AG08395 (cell line): ENCODE data around the gene USP35.

Experiments used
- DNase-seq: peaks from one replicate; pipeline ENCODE4 v3.0.0; 2012; ENCODE audit warnings: mixed read lengths, low spot score

USP35 gene, protein sequence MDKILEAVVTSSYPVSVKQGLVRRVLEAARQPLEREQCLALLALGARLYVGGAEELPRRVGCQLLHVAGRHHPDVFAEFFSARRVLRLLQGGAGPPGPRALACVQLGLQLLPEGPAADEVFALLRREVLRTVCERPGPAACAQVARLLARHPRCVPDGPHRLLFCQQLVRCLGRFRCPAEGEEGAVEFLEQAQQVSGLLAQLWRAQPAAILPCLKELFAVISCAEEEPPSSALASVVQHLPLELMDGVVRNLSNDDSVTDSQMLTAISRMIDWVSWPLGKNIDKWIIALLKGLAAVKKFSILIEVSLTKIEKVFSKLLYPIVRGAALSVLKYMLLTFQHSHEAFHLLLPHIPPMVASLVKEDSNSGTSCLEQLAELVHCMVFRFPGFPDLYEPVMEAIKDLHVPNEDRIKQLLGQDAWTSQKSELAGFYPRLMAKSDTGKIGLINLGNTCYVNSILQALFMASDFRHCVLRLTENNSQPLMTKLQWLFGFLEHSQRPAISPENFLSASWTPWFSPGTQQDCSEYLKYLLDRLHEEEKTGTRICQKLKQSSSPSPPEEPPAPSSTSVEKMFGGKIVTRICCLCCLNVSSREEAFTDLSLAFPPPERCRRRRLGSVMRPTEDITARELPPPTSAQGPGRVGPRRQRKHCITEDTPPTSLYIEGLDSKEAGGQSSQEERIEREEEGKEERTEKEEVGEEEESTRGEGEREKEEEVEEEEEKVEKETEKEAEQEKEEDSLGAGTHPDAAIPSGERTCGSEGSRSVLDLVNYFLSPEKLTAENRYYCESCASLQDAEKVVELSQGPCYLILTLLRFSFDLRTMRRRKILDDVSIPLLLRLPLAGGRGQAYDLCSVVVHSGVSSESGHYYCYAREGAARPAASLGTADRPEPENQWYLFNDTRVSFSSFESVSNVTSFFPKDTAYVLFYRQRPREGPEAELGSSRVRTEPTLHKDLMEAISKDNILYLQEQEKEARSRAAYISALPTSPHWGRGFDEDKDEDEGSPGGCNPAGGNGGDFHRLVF

GRCh38 chr11:78188286-78189173 lies at the start of gene USP35, which contains the start of gene KCTD21:
TSS of gene USP35 (plus strand) at chr11:78188919. CDS start at chr11:78196246, 7,327 bp downstream.
TSS of gene KCTD21 (minus strand) at chr11:78188626. CDS start at chr11:78174554, 14,072 bp downstream.
- peak; percentile 98 for DNase-seq

DNA sequence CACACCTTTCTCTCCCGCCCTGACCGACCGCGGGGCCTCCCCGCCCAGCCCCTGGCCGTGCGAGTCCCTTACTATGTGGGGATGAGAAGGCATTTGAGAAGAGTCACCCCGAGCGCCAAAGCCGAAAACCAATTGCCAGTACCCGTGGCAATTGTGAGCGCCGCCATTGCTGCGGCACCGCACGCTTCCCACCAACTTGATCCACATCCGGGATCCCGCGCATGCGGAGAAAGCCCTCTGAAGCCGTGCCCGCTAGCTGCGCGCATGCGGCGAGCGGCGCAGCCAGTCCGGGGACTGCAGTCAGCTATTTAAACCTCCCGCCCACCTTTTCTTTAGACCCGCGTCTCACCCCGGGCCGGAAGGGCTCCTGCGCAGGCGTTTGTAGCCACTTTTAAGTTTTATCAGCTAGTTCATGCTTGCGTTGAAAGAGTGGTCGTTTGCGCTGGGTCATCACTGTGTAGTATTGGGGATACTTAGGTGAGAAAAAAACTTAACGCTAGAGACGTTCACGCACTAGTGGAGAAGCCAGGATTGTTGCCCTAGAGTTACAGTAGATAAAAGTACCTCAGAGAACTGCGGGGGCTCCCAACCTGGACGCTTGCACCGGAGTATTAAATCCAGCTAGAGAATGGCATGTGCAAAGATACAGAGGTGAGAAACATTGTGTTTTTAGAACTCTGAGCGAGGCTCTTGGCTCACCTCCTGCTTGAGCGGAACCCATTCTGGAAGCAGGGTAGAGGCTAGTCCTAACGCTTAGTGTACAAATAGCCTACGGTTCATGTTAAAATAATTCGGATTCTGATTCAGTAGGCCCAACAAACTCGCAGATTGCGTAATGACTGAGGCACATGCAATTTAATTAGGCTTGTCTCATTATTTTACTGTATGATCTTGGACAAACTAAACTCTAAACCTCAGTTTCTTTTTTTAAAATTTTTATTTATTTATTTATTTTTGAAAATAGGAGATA lies 49.0 kb upstream of the USP35 start, which contains the start of gene ALG8:
Gene ALG8 (minus strand): TSS at position 205 of the 970 bp plus-strand sequence. CDS start 38 bp downstream, at position 167.
- DNase-seq: peak; percentile 100

GRCh38 chr11:78140392-78141077 lies 48.2 kb upstream of the USP35 start:
- no peak for DNase-seq

DNA sequence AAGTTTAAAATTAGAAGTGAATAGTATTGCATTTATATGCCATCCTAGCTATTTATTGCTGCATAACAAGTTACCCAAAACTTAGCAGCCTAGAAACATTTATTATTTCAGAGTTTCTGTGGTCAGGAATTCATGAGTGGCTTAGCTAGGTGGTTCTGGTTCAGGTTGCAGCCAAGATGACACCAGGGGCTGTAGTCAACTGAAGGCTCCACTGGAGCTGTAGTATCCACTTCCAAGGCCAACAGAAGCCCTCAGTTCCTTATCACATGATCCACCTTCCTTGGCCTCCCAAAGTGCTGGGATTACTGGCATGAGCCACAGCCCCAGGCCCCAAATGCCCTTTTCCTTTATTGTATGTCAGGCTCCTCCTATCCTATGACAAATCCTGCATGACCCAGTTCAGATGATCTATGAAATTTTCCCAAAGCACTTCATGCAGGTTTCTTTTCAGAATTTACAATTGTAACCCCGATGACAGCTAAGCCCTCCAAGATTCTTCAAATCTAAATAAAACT lies 43.2 kb upstream of the USP35 start:
- no peak for DNase-seq

- DNase-seq: no peak
Measured at GRCh38 chr11:78147807-78148206, 40.9 kb upstream of the USP35 start.

DNA sequence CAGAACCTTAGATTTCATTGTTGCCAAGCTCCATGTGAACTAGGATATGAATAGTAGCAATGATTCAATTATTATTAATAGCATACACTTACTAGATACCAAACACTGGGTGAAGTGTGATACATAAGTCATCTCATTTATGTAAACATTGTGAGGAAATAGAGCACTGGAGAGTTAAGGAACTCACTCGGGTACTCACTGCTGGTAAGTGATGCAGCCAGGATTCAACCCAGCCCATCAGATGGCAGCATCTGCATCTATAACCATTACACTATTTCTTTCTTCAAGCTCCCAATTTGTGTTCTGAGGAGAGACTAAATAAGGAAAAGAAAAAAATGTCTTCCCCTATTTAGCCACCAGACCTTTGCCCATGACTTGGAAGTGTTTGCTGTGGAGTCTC lies 39.1 kb upstream of the USP35 start:
- peak; percentile 69 for DNase-seq

DNA sequence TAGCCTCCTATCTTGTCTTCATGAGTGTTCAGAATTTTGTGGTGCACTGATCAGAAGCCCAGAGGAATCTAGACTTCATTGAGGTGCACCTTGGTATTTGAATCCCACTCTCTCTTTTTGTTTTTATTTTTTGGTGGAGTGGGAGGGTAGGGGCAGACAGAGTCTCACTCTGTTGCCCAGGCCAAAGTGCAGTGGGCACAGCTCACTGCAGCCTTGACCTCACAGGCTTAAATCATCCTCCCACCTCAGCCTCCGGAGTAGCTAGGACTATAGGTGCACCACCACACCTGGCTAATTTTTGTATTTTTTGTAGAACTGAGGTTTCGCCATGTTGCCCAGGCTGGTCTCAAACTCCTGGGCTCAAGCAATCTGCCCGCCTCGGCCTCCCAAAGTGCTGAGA lies 38.4 kb upstream of the USP35 start:
- DNase-seq: no peak

DNA sequence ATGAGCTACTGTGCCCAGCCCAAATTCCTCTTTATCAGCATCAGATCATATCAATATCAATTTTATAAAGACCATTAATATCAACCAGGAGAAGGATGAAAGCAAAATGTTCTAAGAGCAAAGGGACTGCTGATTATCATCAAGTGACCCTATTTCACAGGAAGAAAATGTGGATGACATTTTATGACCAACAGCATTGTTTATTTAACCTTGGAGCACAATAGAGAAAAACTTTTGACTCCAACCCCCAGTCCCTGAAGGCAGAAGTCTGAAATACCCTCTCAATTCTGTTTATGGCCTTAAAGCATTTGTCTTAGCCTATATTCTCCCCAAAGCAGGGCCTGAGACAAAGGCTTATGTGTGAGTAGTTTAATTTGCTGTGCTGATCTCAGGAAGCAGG lies 38.0 kb upstream of the USP35 start:
- no peak for DNase-seq

DNA sequence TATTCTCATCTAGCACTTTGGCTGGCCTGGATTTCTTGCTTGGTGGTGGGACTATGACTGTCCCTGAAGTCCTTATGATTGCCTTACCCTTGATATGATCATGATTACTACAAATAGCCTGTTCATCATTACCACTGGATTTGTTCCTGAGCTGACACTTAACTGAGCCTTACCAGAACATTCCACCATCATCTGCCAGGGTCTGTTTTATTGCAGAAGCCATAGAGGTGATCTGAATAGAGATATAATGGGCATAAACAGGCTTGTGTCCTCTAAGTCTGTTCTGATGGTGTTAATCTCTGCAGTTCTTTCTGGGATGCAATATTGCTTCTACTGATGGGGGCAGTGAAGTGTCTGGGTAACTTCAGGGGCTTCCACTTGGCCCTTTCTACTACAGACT lies 36.9 kb upstream of the USP35 start:
- no peak for DNase-seq

GRCh38 chr11:78156127-78156844 lies 32.4 kb upstream of the USP35 start:
- DNase-seq: no peak

DNA sequence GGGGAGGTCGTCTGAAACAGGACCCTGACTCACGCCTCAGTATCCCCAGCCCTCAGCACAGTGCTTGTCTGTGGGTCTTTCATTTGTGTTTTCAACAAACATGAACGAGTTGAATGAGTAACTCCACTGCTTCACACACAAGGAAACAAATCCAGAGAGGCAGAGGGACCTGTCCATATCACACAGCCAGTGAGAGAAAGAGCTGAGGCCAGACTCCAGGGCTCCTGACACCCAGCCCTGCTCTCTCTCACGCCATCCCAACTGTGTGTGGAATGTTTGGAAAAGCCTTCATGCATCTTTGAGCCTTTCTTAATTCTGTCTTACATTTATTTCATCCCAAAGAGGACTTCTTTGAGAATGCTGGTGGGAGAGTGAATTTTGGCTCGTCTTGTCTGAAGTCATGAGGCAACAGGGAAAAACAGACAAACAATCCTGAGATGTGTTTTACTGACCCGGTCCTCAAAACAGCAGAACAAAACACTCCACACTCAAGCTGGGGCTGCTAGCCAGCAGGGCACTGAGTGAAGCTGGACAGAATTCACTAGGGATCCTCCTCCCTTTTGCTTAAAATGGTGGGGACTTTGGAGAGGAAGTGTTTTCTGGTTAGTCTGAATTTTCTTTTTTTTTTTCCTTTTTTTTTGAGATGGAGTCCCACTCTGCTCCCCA lies 29.6 kb upstream of the USP35 start:
- no peak for DNase-seq

- DNase-seq: no peak
Measured at GRCh38 chr11:78160557-78160956, 28.2 kb upstream of the USP35 start.

GRCh38 chr11:78161346-78161745 lies 27.4 kb upstream of the USP35 start:
- DNase-seq: no peak

DNA sequence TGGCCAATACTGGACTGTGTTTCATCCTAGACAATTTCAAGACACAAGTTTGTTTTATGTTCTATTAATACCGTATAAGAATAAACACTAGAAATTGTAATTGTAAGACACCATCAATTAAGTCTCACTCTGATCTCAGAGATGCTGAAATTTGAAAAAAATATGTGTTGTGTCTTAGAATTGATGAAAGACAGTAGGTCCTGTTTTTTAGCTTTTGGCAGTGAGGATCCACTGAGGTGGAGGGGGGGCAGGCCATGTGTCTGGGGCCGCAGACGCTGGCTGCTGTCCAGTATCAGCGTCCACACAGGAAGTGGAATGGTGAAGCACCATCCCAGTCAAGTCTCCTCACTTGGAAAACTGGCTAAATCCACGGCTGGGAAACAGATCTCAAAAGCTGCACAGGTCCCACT lies 26.8 kb upstream of the USP35 start:
- DNase-seq: peak; percentile 27

- DNase-seq: no peak
Measured at GRCh38 chr11:78163828-78164227, 24.9 kb upstream of the USP35 start.

DNA sequence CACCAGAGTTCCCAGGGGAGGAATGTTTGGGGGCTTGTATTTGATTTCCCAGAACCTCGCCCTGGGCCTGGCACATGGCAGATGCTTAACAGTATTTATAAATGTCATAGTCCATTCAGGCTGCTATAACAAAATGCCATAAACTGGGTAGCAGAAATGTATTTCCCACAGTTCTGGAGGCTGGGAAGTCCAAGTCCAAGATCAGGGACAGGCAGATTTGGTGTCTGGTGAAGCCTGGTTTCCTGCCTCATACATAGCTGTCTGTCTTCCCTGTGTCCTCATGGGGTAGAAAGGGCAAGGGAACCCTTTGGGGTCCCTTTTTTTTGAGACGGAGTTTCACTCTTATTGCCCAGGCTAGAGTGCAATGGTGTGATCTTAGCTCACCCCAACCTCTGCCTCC lies 24.2 kb upstream of the USP35 start:
- no peak for DNase-seq

- no peak for DNase-seq
Measured at GRCh38 chr11:78166855-78167469, 21.8 kb upstream of the USP35 start.
